ENCODE measurements around the gene MAPK12. TPM values are rescaled to one million over a fixed set of nuclear protein-coding genes. Genes with fewer than 3 reads are reported as not detected.

MAPK12 gene
- total RNA-seq, 1 donor from 2014 or later: 25.5 TPM

GRCh38 chr22:50304528-50305392 lies 43.3 kb upstream of the MAPK12 start:
- H3K27me3 ChIP-seq (ENCODE audit: control insufficient read depth, insufficient read depth, low read length): no peaks in the 10 kb centered on the region
- DNase-seq (ENCODE audit: low read depth): no peak
- TF ChIP-seq, protein P1, sequence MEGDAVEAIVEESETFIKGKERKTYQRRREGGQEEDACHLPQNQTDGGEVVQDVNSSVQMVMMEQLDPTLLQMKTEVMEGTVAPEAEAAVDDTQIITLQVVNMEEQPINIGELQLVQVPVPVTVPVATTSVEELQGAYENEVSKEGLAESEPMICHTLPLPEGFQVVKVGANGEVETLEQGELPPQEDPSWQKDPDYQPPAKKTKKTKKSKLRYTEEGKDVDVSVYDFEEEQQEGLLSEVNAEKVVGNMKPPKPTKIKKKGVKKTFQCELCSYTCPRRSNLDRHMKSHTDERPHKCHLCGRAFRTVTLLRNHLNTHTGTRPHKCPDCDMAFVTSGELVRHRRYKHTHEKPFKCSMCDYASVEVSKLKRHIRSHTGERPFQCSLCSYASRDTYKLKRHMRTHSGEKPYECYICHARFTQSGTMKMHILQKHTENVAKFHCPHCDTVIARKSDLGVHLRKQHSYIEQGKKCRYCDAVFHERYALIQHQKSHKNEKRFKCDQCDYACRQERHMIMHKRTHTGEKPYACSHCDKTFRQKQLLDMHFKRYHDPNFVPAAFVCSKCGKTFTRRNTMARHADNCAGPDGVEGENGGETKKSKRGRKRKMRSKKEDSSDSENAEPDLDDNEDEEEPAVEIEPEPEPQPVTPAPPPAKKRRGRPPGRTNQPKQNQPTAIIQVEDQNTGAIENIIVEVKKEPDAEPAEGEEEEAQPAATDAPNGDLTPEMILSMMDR (IDR thresholded peaks at IDR 0.05; ENCODE audit: insufficient read depth, low read length, poor library complexity, severe bottlenecking): no peak
- H3K4me3 ChIP-seq (ENCODE audit: low read depth, low read length): peak overlapping the region; percentile 96
- peaks cover 1% of the 10 kb centered on the region for H3K36me3 ChIP-seq (ENCODE audit: control insufficient read depth, insufficient read depth, low read length)

DNA sequence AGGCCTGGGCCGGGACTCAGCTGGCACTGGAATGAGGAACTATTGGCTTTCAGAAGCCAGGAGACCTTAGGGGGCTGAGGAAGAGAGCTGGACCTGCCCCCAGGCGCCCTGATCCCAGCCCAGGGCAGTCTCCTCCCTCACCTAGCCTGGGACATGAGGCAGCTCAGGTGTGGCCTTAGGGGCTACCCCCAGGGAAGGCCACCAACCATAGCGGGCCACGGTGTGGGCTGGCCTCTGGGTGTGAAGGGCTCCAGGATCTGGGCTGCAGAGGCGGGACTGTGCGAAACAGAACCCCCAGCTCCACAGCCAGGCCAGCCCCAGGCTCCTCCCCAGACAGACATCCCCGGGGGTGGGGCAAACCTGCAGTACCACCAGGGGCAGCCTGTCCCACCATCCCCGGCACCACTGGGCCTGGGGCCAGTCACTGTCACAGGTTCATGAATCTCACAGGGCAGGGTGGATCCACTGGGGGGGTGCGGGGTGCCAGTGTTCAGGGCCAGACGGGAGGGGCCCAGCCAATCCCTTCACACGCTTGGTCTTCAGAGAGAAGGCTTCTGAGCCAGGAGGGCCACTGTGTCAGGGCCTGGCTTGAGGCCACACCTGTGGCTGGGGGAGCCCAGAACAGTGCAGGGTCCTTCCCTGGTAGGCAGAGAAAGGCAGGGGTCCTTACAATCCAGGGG lies 42.5 kb upstream of the MAPK12 start:
- Histone ChIP-seq H3K36me3 (ENCODE audit: control insufficient read depth, insufficient read depth, low read length) (peaks cover 1% of the 10 kb centered on the region), H3K27me3 (ENCODE audit: control insufficient read depth, insufficient read depth, low read length) (no peaks in the 10 kb centered on the region), H3K4me3 (ENCODE audit: low read depth, low read length) (no peak overlapping the region)
- DNase-seq (ENCODE audit: low read depth): no peak
- TF ChIP-seq, protein P1 (IDR thresholded peaks at IDR 0.05; ENCODE audit: insufficient read depth, low read length, poor library complexity, severe bottlenecking): peak; percentile 5

- no peaks in the 10 kb centered on the region for H3K27me3 ChIP-seq (ENCODE audit: control insufficient read depth, insufficient read depth, low read length)
- DNase-seq (ENCODE audit: low read depth): no peak
- H3K4me3 ChIP-seq (ENCODE audit: low read depth, low read length): no peak overlapping the region
- peaks cover 1% of the 10 kb centered on the region for H3K36me3 ChIP-seq (ENCODE audit: control insufficient read depth, insufficient read depth, low read length)
- TF ChIP-seq, protein P1 (IDR thresholded peaks at IDR 0.05; ENCODE audit: insufficient read depth, low read length, poor library complexity, severe bottlenecking): no peak
Measured at GRCh38 chr22:50303515-50303847, 42.0 kb upstream of the MAPK12 start.

GRCh38 chr22:50302564-50302963 lies 41.1 kb upstream of the MAPK12 start:
- Histone ChIP-seq H3K4me3 (ENCODE audit: low read depth, low read length) (no peak overlapping the region), H3K27me3 (ENCODE audit: control insufficient read depth, insufficient read depth, low read length) (no peaks in the 10 kb centered on the region), H3K36me3 (ENCODE audit: control insufficient read depth, insufficient read depth, low read length) (peaks cover 1% of the 10 kb centered on the region)
- no peak for DNase-seq (ENCODE audit: low read depth)
- TF ChIP-seq, protein P1 (IDR thresholded peaks at IDR 0.05; ENCODE audit: insufficient read depth, low read length, poor library complexity, severe bottlenecking): no peak

- H3K27me3 ChIP-seq (ENCODE audit: control insufficient read depth, insufficient read depth, low read length): no peaks in the 10 kb centered on the region
- no peak overlapping the region for H3K4me3 ChIP-seq (ENCODE audit: low read depth, low read length)
- DNase-seq (ENCODE audit: low read depth): no peak
- TF ChIP-seq, protein P1 (IDR thresholded peaks at IDR 0.05; ENCODE audit: insufficient read depth, low read length, poor library complexity, severe bottlenecking): no peak
- peaks cover 1% of the 10 kb centered on the region for H3K36me3 ChIP-seq (ENCODE audit: control insufficient read depth, insufficient read depth, low read length)
Measured at GRCh38 chr22:50302041-50302541, 40.6 kb upstream of the MAPK12 start.
